HepG2 (cell line): ENCODE results near the gene SDR42E2.
A peak's percentile ranks its signal among the peaks of the same experiment; 100 is the strongest.

Experiments
- CREM ChIP-seq, 2 experiments: sonication (generic) in 1 of 2; formaldehyde crosslinking in 1 of 2; IDR thresholded peaks; 2 replicates each; pipeline versions ENCODE4 v1.4.0 to v1.6.1; 2016 to 2020; ENCODE audit warnings: antibody characterized with exemption in 1 of 2, mild to moderate bottlenecking in 1 of 2, missing genetic modification reagents in 1 of 2
- ZNF335 ChIP-seq: sonication (generic); formaldehyde crosslinking; IDR thresholded peaks from 2 replicates; pipeline ENCODE4 v1.4.0; 2020; ENCODE audit warnings: missing genetic modification reagents

GRCh38 chr16:22191532-22192260 is 29.4 kb downstream of the SDR42E2 start:
- 0 out of 2 replicates have a peak, but pooled peaks have one; percentile 26 for TF ChIP-seq CREM (IDR thresholded peaks at IDR 0.05)
- TF ChIP-seq CREM (CRISPR knock-in tag; IDR thresholded peaks at IDR 0.05) = no peak
- 0 out of 2 replicates have a peak, but pooled peaks have one; percentile 15 for TF ChIP-seq ZNF335 (CRISPR knock-in tag)
